HG03469 (cell line): ENCODE results near the gene NPHP4.
"Not testable (repeated sequence)": the region's sequence is repeated elsewhere in the genome, so short reads cannot be mapped to it uniquely, and the experiment has no call there.

ENCODE experiments used
- ATAC-seq: cut with Tn5 transposase; IDR thresholded peaks from one replicate; pipeline ENCODE4 v1.9.1; 2021; ENCODE audit warnings: mild to moderate bottlenecking, moderate library complexity, moderate number of reproducible peaks; ENCODE audit not compliant: unreplicated experiment

NPHP4 gene

GRCh38 chr1:5936621-5937372, 55.4 kb downstream of the NPHP4 start:
- ATAC-seq, result no peak

- ATAC-seq, result no peak
These were observed 56.1 kb downstream of the NPHP4 start for GRCh38 chr1:5936126-5936525.

GRCh38 chr1:5935026-5935425, 57.2 kb downstream of the NPHP4 start:
- no peak for ATAC-seq

GRCh38 chr1:5934058-5934884, 58.0 kb downstream of the NPHP4 start:
- ATAC-seq, result no peak

- no peak for ATAC-seq
These were observed 58.6 kb downstream of the NPHP4 start for GRCh38 chr1:5933676-5934057.

GRCh38 chr1:5933050-5933449, 59.2 kb downstream of the NPHP4 start:
- no peak for ATAC-seq

GRCh38 chr1:5928714-5929400, 63.4 kb downstream of the NPHP4 start:
- no peak for ATAC-seq

GRCh38 chr1:5927506-5928370, 64.5 kb downstream of the NPHP4 start:
- ATAC-seq, result no peak

- no peak for ATAC-seq
These were observed 65.4 kb downstream of the NPHP4 start for GRCh38 chr1:5926686-5927435.

- ATAC-seq, result not testable (repeated sequence)
These were observed 69.4 kb downstream of the NPHP4 start for GRCh38 chr1:5922700-5923330.

GRCh38 chr1:5921671-5922070, 70.6 kb downstream of the NPHP4 start:
- no peak for ATAC-seq

- no peak for ATAC-seq
These were observed 71.1 kb downstream of the NPHP4 start for GRCh38 chr1:5921129-5921528.

- no peak for ATAC-seq
These were observed 72.0 kb downstream of the NPHP4 start for GRCh38 chr1:5920201-5920600.

GRCh38 chr1:5918275-5918649, 74.0 kb downstream of the NPHP4 start:
- no peak for ATAC-seq

GRCh38 chr1:5917591-5918274, 74.5 kb downstream of the NPHP4 start:
- ATAC-seq, result no peak

GRCh38 chr1:5917281-5917590, 75.0 kb downstream of the NPHP4 start:
- no peak for ATAC-seq

GRCh38 chr1:5916572-5917280, 75.5 kb downstream of the NPHP4 start:
- no peak for ATAC-seq
